ENCODE measurements around the gene CCDC183.

GRCh38 chr9:136796238-136796774 lies at the start of gene CCDC183:
- TF ChIP-seq CTCF (IDR thresholded peaks at IDR 0.05; ENCODE audit: insufficient read depth, low read depth, low read length) (no peak), EZH2 (IDR thresholded peaks at IDR 0.05; ENCODE audit: insufficient read depth, low read length) (no peak)

All from astrocyte (in vitro differentiated cells and primary cell).